ENCODE data around the gene SPOUT1. TPM values are rescaled to one million over a fixed set of nuclear protein-coding genes. Genes with fewer than 3 reads are reported as not detected.
"Not testable (repeated sequence)": the region's sequence is repeated elsewhere in the genome, so short reads cannot be mapped to it uniquely, and the experiment has no call there.

Gene SPOUT1
- polyA plus RNA-seq, 1 donor (not counting 4 experiments of a cell fraction or from before 2014, with no cell fraction given): 22.0 TPM

- H3K27me3 ChIP-seq (ENCODE audit: control insufficient read depth, extremely low read depth, insufficient read depth, low read length): no peaks in the 10 kb centered on the region
- no peak overlapping the region for H2AFZ ChIP-seq (ENCODE audit: control insufficient read depth, low read length)
- no peak for FAIRE-seq
- peaks cover 6% of the 10 kb centered on the region for H3K79me2 ChIP-seq (ENCODE audit: control insufficient read depth, insufficient read depth, low read length)
- H3K4me2 ChIP-seq (ENCODE audit: control insufficient read depth, extremely low read depth, insufficient read depth, low read depth, low read length): no peak overlapping the region
- H3K36me3 ChIP-seq (ENCODE audit: control insufficient read depth in 2 of 2, extremely low read depth in 1 of 2, insufficient read depth in 2 of 2, low read length in 2 of 2): no peaks in the 10 kb centered on the region
- no peaks in the 10 kb centered on the region for H3K9me1 ChIP-seq (ENCODE audit: control insufficient read depth, extremely low read depth, insufficient read depth, low read length)
- DNase-seq (ENCODE audit: low read depth, low spot score): no peak
- H3K27ac ChIP-seq (ENCODE audit: control insufficient read depth, insufficient read depth, low read length): no peak overlapping the region
- H4K20me1 ChIP-seq (ENCODE audit: control insufficient read depth, extremely low read depth, insufficient read depth, low read length): no peaks in the 10 kb centered on the region
- H3K4me3 ChIP-seq (ENCODE audit: control insufficient read depth in 2 of 3, extremely low read depth in 1 of 3, insufficient read depth in 2 of 3, low read depth in 1 of 3, low read length in 3 of 3): no peak overlapping the region
- peaks cover 3% of the 10 kb centered on the region for H3K4me1 ChIP-seq (ENCODE audit: control insufficient read depth, extremely low read depth, insufficient read depth, low read length)
- no peak overlapping the region for H3K9ac ChIP-seq (ENCODE audit: control insufficient read depth, extremely low read depth, insufficient read depth, low read length)
- no peaks in the 10 kb centered on the region for H3K9me3 ChIP-seq (ENCODE audit: control insufficient read depth, low read depth, low read length)
- no peak for TF ChIP-seq EZH2 (IDR thresholded peaks at IDR 0.05; ENCODE audit: low read length)
- TF ChIP-seq CTCF (optimal IDR thresholded peaks at IDR 0.05 in 1 of 3, IDR thresholded peaks at IDR 0.05 in 1 of 3, conservative IDR thresholded peaks at IDR 0.05 in 1 of 3; ENCODE audit: extremely low read depth in 1 of 3, insufficient read depth in 2 of 3, low read length in 3 of 3): no peak
- dilution Hi-C loops (cut with MboI; ENCODE audit: extremely low pct_ligation_motif_present, low sequenced_read_pairs): no loop called here
Measured at GRCh38 chr9:128782669-128783068, 46.9 kb downstream of the SPOUT1 start.

GRCh38 chr9:128781187-128782070 is 48.2 kb downstream of the SPOUT1 start:
- H2AFZ ChIP-seq (ENCODE audit: control insufficient read depth, low read length): no peak overlapping the region
- no peaks in the 10 kb centered on the region for H3K9me1 ChIP-seq (ENCODE audit: control insufficient read depth, extremely low read depth, insufficient read depth, low read length)
- dilution Hi-C loops (cut with MboI; ENCODE audit: extremely low pct_ligation_motif_present, low sequenced_read_pairs): no loop called here
- no peaks in the 10 kb centered on the region for H4K20me1 ChIP-seq (ENCODE audit: control insufficient read depth, extremely low read depth, insufficient read depth, low read length)
- H3K79me2 ChIP-seq (ENCODE audit: control insufficient read depth, insufficient read depth, low read length): no peaks in the 10 kb centered on the region
- DNase-seq (ENCODE audit: low read depth, low spot score) (no peak), FAIRE-seq (no peak)
- TF ChIP-seq EZH2 (IDR thresholded peaks at IDR 0.05; ENCODE audit: low read length) (no peak), CTCF (optimal IDR thresholded peaks at IDR 0.05 in 1 of 3, IDR thresholded peaks at IDR 0.05 in 1 of 3, conservative IDR thresholded peaks at IDR 0.05 in 1 of 3; ENCODE audit: extremely low read depth in 1 of 3, insufficient read depth in 2 of 3, low read length in 3 of 3) (no peak)
- H3K4me3 ChIP-seq (ENCODE audit: control insufficient read depth in 2 of 3, extremely low read depth in 1 of 3, insufficient read depth in 2 of 3, low read depth in 1 of 3, low read length in 3 of 3): no peak overlapping the region
- H3K4me2 ChIP-seq (ENCODE audit: control insufficient read depth, extremely low read depth, insufficient read depth, low read depth, low read length): no peak overlapping the region
- no peaks in the 10 kb centered on the region for H3K27me3 ChIP-seq (ENCODE audit: control insufficient read depth, extremely low read depth, insufficient read depth, low read length)
- no peaks in the 10 kb centered on the region for H3K4me1 ChIP-seq (ENCODE audit: control insufficient read depth, extremely low read depth, insufficient read depth, low read length)
- no peak overlapping the region for H3K9ac ChIP-seq (ENCODE audit: control insufficient read depth, extremely low read depth, insufficient read depth, low read length)
- H3K27ac ChIP-seq (ENCODE audit: control insufficient read depth, insufficient read depth, low read length): no peak overlapping the region
- no peaks in the 10 kb centered on the region for H3K9me3 ChIP-seq (ENCODE audit: control insufficient read depth, low read depth, low read length)
- H3K36me3 ChIP-seq (ENCODE audit: control insufficient read depth in 2 of 2, extremely low read depth in 1 of 2, insufficient read depth in 2 of 2, low read length in 2 of 2): no peaks in the 10 kb centered on the region

DNA sequence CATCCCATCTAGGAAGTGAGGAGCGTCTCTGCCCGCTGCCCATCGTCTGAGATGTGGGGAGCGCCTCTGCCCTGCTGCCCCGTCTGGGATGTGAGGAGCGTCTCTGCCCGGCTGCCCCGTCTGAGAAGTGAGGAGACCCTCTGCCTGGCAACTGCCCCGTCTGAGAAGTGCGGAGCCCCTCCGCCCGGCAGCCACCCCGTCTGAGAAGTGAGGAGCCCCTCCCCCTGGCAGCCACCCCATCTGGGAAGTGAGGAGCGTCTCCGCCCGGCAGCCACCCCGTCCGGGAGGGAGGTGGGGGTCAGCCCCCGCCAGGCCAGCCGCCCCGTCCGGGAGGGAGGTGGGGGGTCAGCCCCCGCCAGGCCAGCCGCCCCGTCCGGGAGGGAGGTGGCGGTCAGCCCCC is 49.5 kb downstream of the SPOUT1 start:
- H2AFZ ChIP-seq (ENCODE audit: control insufficient read depth, low read length); H3K4me2 ChIP-seq (ENCODE audit: control insufficient read depth, extremely low read depth, insufficient read depth, low read depth, low read length); dilution Hi-C loops (cut with MboI; ENCODE audit: extremely low pct_ligation_motif_present, low sequenced_read_pairs); H3K9me3 ChIP-seq (ENCODE audit: control insufficient read depth, low read depth, low read length); H3K4me1 ChIP-seq (ENCODE audit: control insufficient read depth, extremely low read depth, insufficient read depth, low read length); FAIRE-seq; H3K9me1 ChIP-seq (ENCODE audit: control insufficient read depth, extremely low read depth, insufficient read depth, low read length); H3K9ac ChIP-seq (ENCODE audit: control insufficient read depth, extremely low read depth, insufficient read depth, low read length); H3K27ac ChIP-seq (ENCODE audit: control insufficient read depth, insufficient read depth, low read length); H3K79me2 ChIP-seq (ENCODE audit: control insufficient read depth, insufficient read depth, low read length); DNase-seq (ENCODE audit: low read depth, low spot score); H3K36me3 ChIP-seq (ENCODE audit: control insufficient read depth in 2 of 2, extremely low read depth in 1 of 2, insufficient read depth in 2 of 2, low read length in 2 of 2); H3K27me3 ChIP-seq (ENCODE audit: control insufficient read depth, extremely low read depth, insufficient read depth, low read length); H4K20me1 ChIP-seq (ENCODE audit: control insufficient read depth, extremely low read depth, insufficient read depth, low read length); H3K4me3 ChIP-seq (ENCODE audit: control insufficient read depth in 2 of 3, extremely low read depth in 1 of 3, insufficient read depth in 2 of 3, low read depth in 1 of 3, low read length in 3 of 3): not testable (repeated sequence)

All from keratinocyte (primary cell).